Mesendoderm (in vitro differentiated cells): Measurements from ENCODE around the gene SLC25A24.

Experiments
- DNase-seq: peaks from one replicate; pipeline ENCODE4 v3.0.0; 2013
- H2AK5ac ChIP-seq: 2 replicates; pipeline ENCODE4 v1.6.1; 2013; ENCODE audit warnings: low read length, inconsistent platforms
- H2BK120ac ChIP-seq: 2 replicates; pipeline ENCODE4 v1.6.1; 2013; ENCODE audit warnings: low read depth, mild to moderate bottlenecking, low read length, moderate library complexity, mixed read lengths
- H2BK15ac ChIP-seq: replicated peaks from 2 replicates; pipeline ENCODE4 v1.6.1; 2013; ENCODE audit warnings: low read depth, mild to moderate bottlenecking, moderate library complexity
- H2BK5ac ChIP-seq: 2 replicates; pipeline ENCODE4 v1.6.1; 2013; ENCODE audit warnings: low read length, inconsistent platforms
- H3K18ac ChIP-seq: 2 replicates; pipeline ENCODE4 v1.6.1; 2013; ENCODE audit warnings: mild to moderate bottlenecking, low read length, mixed read lengths
- H3K23ac ChIP-seq: one replicate; pipeline ENCODE4 v1.6.1; 2013; ENCODE audit warnings: low read length
- H3K27ac ChIP-seq: 2 replicates; pipeline ENCODE4 v1.5.1; 2013; ENCODE audit warnings: low read depth, mild to moderate bottlenecking, inconsistent platforms, low read length, moderate library complexity
- H3K27me3 ChIP-seq: 2 replicates; pipeline ENCODE4 v1.6.1; 2013; ENCODE audit warnings: low read length, control low read depth, mild to moderate bottlenecking, inconsistent platforms; ENCODE audit not compliant: insufficient read depth, poor library complexity
- H3K36me3 ChIP-seq: 2 replicates; pipeline ENCODE4 v1.6.1; 2013; ENCODE audit warnings: low read length, inconsistent platforms; ENCODE audit not compliant: control insufficient read depth, insufficient read depth
- H3K4ac ChIP-seq: one replicate; pipeline ENCODE4 v1.6.1; 2013; ENCODE audit warnings: low read depth, mild to moderate bottlenecking, low read length, moderate library complexity
- H3K4me1 ChIP-seq: 2 replicates; pipeline ENCODE4 v1.6.1; 2013; ENCODE audit warnings: low read depth, low read length, inconsistent platforms; ENCODE audit not compliant: control insufficient read depth
- H3K4me2 ChIP-seq: 2 replicates; pipeline ENCODE4 v1.6.1; 2013; ENCODE audit warnings: low read length
- H3K4me3 ChIP-seq: 2 replicates; pipeline ENCODE4 v1.5.1; 2013; ENCODE audit warnings: mild to moderate bottlenecking, low read length
- H3K56ac ChIP-seq: one replicate; pipeline ENCODE4 v1.6.1; 2013; ENCODE audit warnings: low read length
- H3K79me1 ChIP-seq: 2 replicates; pipeline ENCODE4 v1.6.1; 2013; ENCODE audit warnings: low read length, inconsistent platforms
- H3K79me2 ChIP-seq: 2 replicates; pipeline ENCODE4 v1.6.1; 2013; ENCODE audit warnings: mild to moderate bottlenecking, low read length; ENCODE audit not compliant: control insufficient read depth, insufficient read depth
- H3K9ac ChIP-seq: 2 replicates; pipeline ENCODE4 v1.6.1; 2013; ENCODE audit warnings: low read length, inconsistent platforms
- H4K5ac ChIP-seq: one replicate; pipeline ENCODE4 v1.6.1; 2013; ENCODE audit warnings: low read length
- H4K8ac ChIP-seq: one replicate; pipeline ENCODE4 v1.6.1; 2013; ENCODE audit warnings: low read depth, mild to moderate bottlenecking, control low read depth, low read length, moderate library complexity
- WGBS: extraction: QIAGEN DNeasy Blood & Tissue Kit; methylation state at CpG from one replicate; pipeline ENCODE4 v1.1.7; 2013; ENCODE audit warnings: low lambda C conversion rate, missing lambda C conversion rate; ENCODE audit not compliant: insufficient coverage; ENCODE audit errors: extremely low coverage; 5-methylcytosine and 5-hydroxymethylcytosine counted together

Gene SLC25A24

GRCh38 chr1:108192581-108192980 lies 7.6 kb downstream of the SLC25A24 start:
- Histone ChIP-seq H2AK5ac (no peak overlapping the region), H3K79me1 (peaks cover 28% of the 10 kb centered on the region), H3K27ac (no peak overlapping the region), H3K4me2 (no peak overlapping the region), H4K5ac (no peak overlapping the region), H2BK5ac (no peak overlapping the region), H3K36me3 (peaks cover 4% of the 10 kb centered on the region), H3K4me1 (no peaks in the 10 kb centered on the region), H3K79me2 (peaks cover 60% of the 10 kb centered on the region), H2BK15ac (no peak overlapping the region), H3K18ac (no peak overlapping the region), H3K27me3 (no peaks in the 10 kb centered on the region), H4K8ac (no peak overlapping the region), H3K9ac (no peak overlapping the region), H3K23ac (no peak overlapping the region), H3K4ac (no peak overlapping the region), H3K56ac (no peak overlapping the region), H3K4me3 (no peak overlapping the region), H2BK120ac (no peak overlapping the region)
- WGBS: no CpG with 5 or more reads among the region's 28 CpGs
- no peak for DNase-seq

GRCh38 chr1:108190686-108191416 lies 9.3 kb downstream of the SLC25A24 start:
- Histone ChIP-seq H3K56ac (no peak overlapping the region), H3K79me1 (peaks cover 20% of the 10 kb centered on the region), H2BK120ac (no peak overlapping the region), H3K36me3 (peaks cover 4% of the 10 kb centered on the region), H3K79me2 (peaks cover 51% of the 10 kb centered on the region), H4K5ac (no peak overlapping the region), H3K18ac (no peak overlapping the region), H3K4me3 (no peak overlapping the region), H3K27me3 (no peaks in the 10 kb centered on the region), H2BK15ac (no peak overlapping the region), H2BK5ac (no peak overlapping the region), H3K23ac (no peak overlapping the region), H3K4me2 (no peak overlapping the region), H3K27ac (no peak overlapping the region), H4K8ac (no peak overlapping the region), H3K4ac (no peak overlapping the region), H3K9ac (no peak overlapping the region), H3K4me1 (no peaks in the 10 kb centered on the region), H2AK5ac (no peak overlapping the region)
- DNase-seq: no peak
- no CpG with 5 or more reads among the region's 5 CpGs for WGBS

DNA sequence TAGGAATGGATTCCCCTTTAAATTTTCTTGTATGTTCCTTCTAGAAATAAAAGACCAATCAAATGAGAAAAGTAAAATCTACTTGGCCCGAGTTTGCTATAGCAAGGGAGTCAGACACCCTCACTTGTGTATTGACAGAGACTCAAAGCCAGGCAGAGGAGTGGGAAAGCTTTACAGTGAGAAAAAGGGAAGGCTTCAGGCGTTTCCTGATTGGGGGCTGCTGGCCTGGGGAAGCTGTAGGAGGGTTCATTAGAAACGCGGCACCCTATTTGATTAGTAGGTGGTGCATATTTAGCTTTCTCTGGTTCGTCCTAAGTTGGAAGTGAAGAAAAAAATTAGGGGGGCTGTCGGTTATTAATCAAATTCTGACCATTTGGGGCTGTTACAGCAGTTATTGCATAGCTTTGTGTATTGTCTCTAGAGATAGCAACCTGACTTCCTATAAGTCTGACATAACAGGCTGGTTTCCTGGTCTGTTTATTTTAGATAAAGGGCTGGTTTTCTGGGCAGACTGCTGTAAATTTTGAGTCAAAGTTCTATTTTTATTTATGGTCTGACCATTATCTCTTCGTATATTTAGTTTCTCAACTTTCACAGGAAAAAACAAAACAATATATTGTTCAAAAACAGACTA lies 10.0 kb downstream of the SLC25A24 start:
- no peak overlapping the region for H3K4me2 ChIP-seq
- peaks cover 50% of the 10 kb centered on the region for H3K79me2 ChIP-seq
- WGBS: no CpG with 5 or more reads among the region's 7 CpGs
- H4K5ac ChIP-seq: no peak overlapping the region
- no peak overlapping the region for H3K18ac ChIP-seq
- H3K36me3 ChIP-seq: peaks cover 4% of the 10 kb centered on the region
- H2BK120ac ChIP-seq: no peak overlapping the region
- H2BK5ac ChIP-seq: no peak overlapping the region
- no peak overlapping the region for H3K23ac ChIP-seq
- H2BK15ac ChIP-seq: no peak overlapping the region
- no peak overlapping the region for H3K27ac ChIP-seq
- peaks cover 20% of the 10 kb centered on the region for H3K79me1 ChIP-seq
- no peak overlapping the region for H3K4me3 ChIP-seq
- H3K56ac ChIP-seq: no peak overlapping the region
- DNase-seq: no peak
- H4K8ac ChIP-seq: no peak overlapping the region
- H3K4me1 ChIP-seq: no peaks in the 10 kb centered on the region
- no peaks in the 10 kb centered on the region for H3K27me3 ChIP-seq
- H3K9ac ChIP-seq: no peak overlapping the region
- H3K4ac ChIP-seq: no peak overlapping the region
- no peak overlapping the region for H2AK5ac ChIP-seq

- H3K36me3 ChIP-seq: peaks cover 2% of the 10 kb centered on the region
- no peak overlapping the region for H3K18ac ChIP-seq
- no peak overlapping the region for H3K56ac ChIP-seq
Observed at GRCh38 chr1:108188801-108189200, 11.3 kb downstream of the SLC25A24 start.

DNA sequence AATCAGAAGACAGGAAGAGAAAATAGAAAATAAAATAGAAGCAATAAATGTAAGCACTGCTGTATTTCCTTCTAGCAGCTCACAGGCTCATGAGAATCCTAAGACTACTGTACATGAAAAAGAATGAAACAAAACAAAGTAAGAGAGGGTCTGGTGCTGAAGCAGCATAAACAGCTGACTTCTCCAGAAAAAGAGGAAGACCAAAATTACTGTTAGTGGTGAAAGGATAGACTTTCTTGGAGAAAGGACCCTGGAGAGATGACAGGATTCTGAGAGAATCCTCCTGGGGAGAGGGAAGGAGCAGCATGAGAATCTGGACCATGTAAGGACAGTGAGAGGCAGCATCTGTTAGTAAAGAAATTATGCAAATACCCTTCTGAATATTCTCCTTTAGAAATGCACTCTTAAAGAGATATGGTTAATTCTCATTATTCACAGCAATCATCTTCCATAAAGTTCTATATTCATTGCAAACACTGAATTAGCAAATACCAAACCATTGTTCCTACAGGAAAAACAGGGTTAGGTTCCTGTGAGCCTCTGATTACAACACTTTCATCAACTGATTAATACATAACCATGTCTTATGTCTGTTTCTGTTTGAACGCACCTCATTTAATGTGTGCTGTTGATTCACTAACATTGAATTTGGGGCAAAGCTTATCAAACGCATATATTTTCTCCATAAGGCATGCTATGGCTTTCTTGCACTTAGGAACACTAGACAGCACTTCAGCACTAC lies 17.0 kb downstream of the SLC25A24 start:
- WGBS: no CpG with 5 or more reads among the region's 2 CpGs
- no peak overlapping the region for H3K23ac ChIP-seq
- H2BK120ac ChIP-seq: no peak overlapping the region
- no peaks in the 10 kb centered on the region for H3K4me1 ChIP-seq
- no peak overlapping the region for H3K18ac ChIP-seq
- peaks cover 6% of the 10 kb centered on the region for H3K79me2 ChIP-seq
- H3K4me3 ChIP-seq: no peak overlapping the region
- H3K79me1 ChIP-seq: peaks cover 3% of the 10 kb centered on the region
- no peak overlapping the region for H4K8ac ChIP-seq
- H3K36me3 ChIP-seq: no peaks in the 10 kb centered on the region
- no peak overlapping the region for H3K4me2 ChIP-seq
- DNase-seq: no peak
- no peak overlapping the region for H4K5ac ChIP-seq
- no peak overlapping the region for H3K56ac ChIP-seq
- H2BK5ac ChIP-seq: no peak overlapping the region
- no peak overlapping the region for H2BK15ac ChIP-seq
- H3K27me3 ChIP-seq: no peaks in the 10 kb centered on the region
- no peak overlapping the region for H3K4ac ChIP-seq
- H3K9ac ChIP-seq: no peak overlapping the region
- no peak overlapping the region for H2AK5ac ChIP-seq
- H3K27ac ChIP-seq: no peak overlapping the region

More at GRCh38 chr1:108188801-108189200, 11.3 kb downstream of the SLC25A24 start:
- WGBS: no CpG with 5 or more reads among the region's 1 CpG
- no peak overlapping the region for H2BK5ac ChIP-seq
- H3K9ac ChIP-seq: no peak overlapping the region
- H3K4me2 ChIP-seq: no peak overlapping the region
- no peaks in the 10 kb centered on the region for H3K4me1 ChIP-seq
- H3K79me1 ChIP-seq: peaks cover 14% of the 10 kb centered on the region
- H3K23ac ChIP-seq: no peak overlapping the region
- no peak overlapping the region for H2BK120ac ChIP-seq
- no peak overlapping the region for H2AK5ac ChIP-seq
- H4K8ac ChIP-seq: no peak overlapping the region
- no peak overlapping the region for H4K5ac ChIP-seq
- no peak overlapping the region for H3K4me3 ChIP-seq
- no peaks in the 10 kb centered on the region for H3K27me3 ChIP-seq
- no peak overlapping the region for H3K4ac ChIP-seq
- H3K27ac ChIP-seq: no peak overlapping the region
- peaks cover 42% of the 10 kb centered on the region for H3K79me2 ChIP-seq
- no peak for DNase-seq
- no peak overlapping the region for H2BK15ac ChIP-seq
